NT2/D1 (cell line): Measurements from ENCODE around the gene APBA2.

Source experiments
- SUZ12 ChIP-seq: IDR thresholded peaks from 2 replicates; pipeline ENCODE4 v1.6.1; 2011; ENCODE audit not compliant: insufficient read length, insufficient read depth; ENCODE audit errors: extremely low read depth
- YY1 ChIP-seq: IDR thresholded peaks from 2 replicates; pipeline ENCODE4 v1.6.1; 2011; ENCODE audit not compliant: insufficient read length, insufficient read depth
- ZNF274 ChIP-seq: IDR thresholded peaks from 2 replicates; pipeline ENCODE4 v1.6.1; 2011; ENCODE audit warnings: mild to moderate bottlenecking, low read depth, low read length

DNA sequence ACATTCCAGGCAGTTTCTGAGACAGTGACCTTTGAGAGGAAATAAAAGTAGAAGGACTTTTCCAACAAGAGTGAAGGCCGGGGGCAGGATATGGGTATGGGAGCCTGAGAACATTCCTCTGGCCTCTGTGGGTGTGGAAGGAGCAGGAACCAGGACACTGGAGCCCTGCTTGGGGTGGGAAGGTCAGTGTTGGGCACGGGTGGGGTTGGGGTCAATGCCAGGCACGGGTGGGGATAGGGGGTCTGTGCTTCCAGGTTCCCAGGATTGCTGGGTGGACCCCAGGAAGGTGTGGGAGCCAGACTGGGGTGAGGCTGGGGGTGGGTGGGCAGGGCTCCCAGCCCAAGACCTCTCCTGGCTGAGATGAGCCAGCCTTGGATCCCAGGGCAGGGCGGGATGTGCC, 220.3 kb downstream of the APBA2 start:
- TF ChIP-seq SUZ12 (no peak), ZNF274 (no peak), YY1 (no peak)
